H1 (cell line): ENCODE data around the gene FCGBP. TPM values are rescaled to one million over a fixed set of nuclear protein-coding genes. Genes with fewer than 3 reads are reported as not detected.

Experiments
- CTCF ChIA-PET: fragments of 300-600 bp; sonication (Branson Sonifier 250); formaldehyde crosslinking; loops from one replicate; lab custom pipeline; 2021; ENCODE audit not compliant: partially characterized antibody; lab: Charles Lee
- POLR2A ChIA-PET: fragments of 300-600 bp; sonication (Branson Sonifier 250); formaldehyde crosslinking; loops from one replicate; lab custom pipeline; 2021; ENCODE audit warnings: inconsistent platforms; ENCODE audit not compliant: partially characterized antibody; lab: Charles Lee
- DNase-seq, 2 experiments: peaks; one replicate each; pipeline versions ENCODE4 v3.0.0 to v3.0.0-alpha.2; 2010 to 2022; ENCODE audit warnings: low spot score in 2 of 2, low read depth in 1 of 2, mixed read lengths in 1 of 2
- FAIRE-seq: peaks from 2 replicates; lab custom pipeline; 2011; peaks lifted over from hg19 to GRCh38; lab: Jason Lieb, UNC
- H2AFZ ChIP-seq: 2 replicates; pipeline ENCODE4 v1.8.1; 2012; ENCODE audit warnings: low read length, inconsistent platforms
- H2AK5ac ChIP-seq: 2 replicates; pipeline ENCODE4 v1.6.1; 2013; ENCODE audit warnings: low read depth, low read length
- H2BK120ac ChIP-seq: replicated peaks from 2 replicates; pipeline ENCODE3; 2013; ENCODE audit warnings: low read depth, low read length, inconsistent platforms
- H2BK12ac ChIP-seq: 2 replicates; pipeline ENCODE4 v1.6.1; 2013; ENCODE audit warnings: low read depth, low read length
- H2BK15ac ChIP-seq: 2 replicates; pipeline ENCODE4 v1.6.1; 2013; ENCODE audit warnings: low read length
- H2BK20ac ChIP-seq: 2 replicates; pipeline ENCODE4 v1.6.1; 2013; ENCODE audit warnings: low read length
- H2BK5ac ChIP-seq: 2 replicates; pipeline ENCODE4 v1.6.1; 2013; ENCODE audit warnings: low read depth, low read length
- H3K14ac ChIP-seq: 2 replicates; pipeline ENCODE4 v1.6.1; 2013; ENCODE audit warnings: inconsistent platforms; ENCODE audit not compliant: insufficient read length
- H3K18ac ChIP-seq: 2 replicates; pipeline ENCODE4 v1.6.1; 2013; ENCODE audit warnings: low read length; ENCODE audit errors: extremely low read depth
- H3K23ac ChIP-seq: 2 replicates; pipeline ENCODE4 v1.6.1; 2013; ENCODE audit warnings: inconsistent platforms; ENCODE audit not compliant: insufficient read length
- H3K23me2 ChIP-seq: 2 replicates; pipeline ENCODE4 v1.6.1; 2013; ENCODE audit warnings: low read depth, low read length
- H3K27ac ChIP-seq: 2 replicates; pipeline ENCODE4 v1.6.1; 2011; ENCODE audit warnings: low read depth, low read length, inconsistent platforms
- H3K27me3 ChIP-seq, 4 experiments: replicated peaks in 1 of 4; 1 replicate in 1 of 4; 2 replicates in 3 of 4; pipeline versions ENCODE4 v1.6.1 to v1.8.1; 2011 to 2013; ENCODE audit warnings: low read length in 3 of 4, mild to moderate bottlenecking in 3 of 4, inconsistent platforms in 2 of 4, mixed read lengths in 2 of 4, moderate library complexity in 1 of 4; ENCODE audit not compliant: control insufficient read depth in 3 of 4, insufficient read depth in 3 of 4; ENCODE audit errors: extremely low read depth in 1 of 4
- H3K36me3 ChIP-seq, 4 experiments: 2 replicates each; pipeline versions ENCODE4 v1.6.1 to v1.8.1; 2011 to 2013; ENCODE audit warnings: mild to moderate bottlenecking in 4 of 4, low read length in 3 of 4, moderate library complexity in 2 of 4, control low read depth in 1 of 4, inconsistent platforms in 1 of 4; ENCODE audit not compliant: insufficient read depth in 4 of 4, control insufficient read depth in 2 of 4
- H3K4ac ChIP-seq: replicated peaks from 2 replicates; pipeline ENCODE3; 2013; ENCODE audit warnings: low read length, low read depth, mixed read lengths, inconsistent platforms; ENCODE audit not compliant: insufficient read length
- H3K4me1 ChIP-seq, 4 experiments: replicated peaks in 1 of 4; 1 replicate in 1 of 4; 2 replicates in 3 of 4; pipeline versions ENCODE4 v1.6.1 to v1.8.1; 2011 to 2013; ENCODE audit warnings: low read length in 3 of 4, inconsistent platforms in 2 of 4, mixed read lengths in 1 of 4; ENCODE audit not compliant: insufficient read depth in 4 of 4, control insufficient read depth in 3 of 4
- H3K4me2 ChIP-seq, 2 experiments: 2 replicates each; pipeline versions ENCODE4 v1.6.1 to v1.8.1; 2011 to 2013; ENCODE audit warnings: low read depth in 2 of 2, low read length in 2 of 2, control low read depth in 1 of 2, inconsistent platforms in 1 of 2, mild to moderate bottlenecking in 1 of 2; ENCODE audit not compliant: insufficient read depth in 1 of 2
- H3K4me3 ChIP-seq, 4 experiments: fragments of 200-600, 300-600 bp in 1 of 4; sonication (generic), shearing (Covaris generic), sonication (Bioruptor Twin) in 1 of 4; 2 replicates each; pipeline versions ENCODE4 v1.5.1 to v1.8.1; 2011 to 2016; ENCODE audit warnings: low read length in 4 of 4, low read depth in 3 of 4, control low read depth in 2 of 4, inconsistent platforms in 2 of 4, mild to moderate bottlenecking in 2 of 4, mixed read lengths in 1 of 4, moderate library complexity in 1 of 4; ENCODE audit not compliant: insufficient read depth in 2 of 4; ENCODE audit errors: extremely low read depth in 1 of 4
- H3K56ac ChIP-seq: replicated peaks from 2 replicates; pipeline ENCODE3; 2013; ENCODE audit warnings: low read depth, mild to moderate bottlenecking, mixed read lengths, low read length, inconsistent platforms; ENCODE audit not compliant: insufficient read length
- H3K79me1 ChIP-seq: 2 replicates; pipeline ENCODE4 v1.6.1; 2013; ENCODE audit warnings: low read depth, low read length, control low read depth
- H3K79me2 ChIP-seq, 2 experiments: 2 replicates each; pipeline versions ENCODE4 v1.6.1 to v1.8.1; 2012 to 2013; ENCODE audit warnings: low read length in 2 of 2, mild to moderate bottlenecking in 2 of 2, inconsistent platforms in 1 of 2; ENCODE audit not compliant: insufficient read depth in 2 of 2, control insufficient read depth in 1 of 2
- H3K9ac ChIP-seq, 4 experiments: replicated peaks in 1 of 4; 1 replicate in 1 of 4; 2 replicates in 3 of 4; pipeline versions ENCODE4 v1.6.1 to v1.8.1; 2011 to 2013; ENCODE audit warnings: low read depth in 3 of 4, low read length in 3 of 4, control low read depth in 2 of 4, mild to moderate bottlenecking in 2 of 4, moderate library complexity in 2 of 4, inconsistent platforms in 1 of 4; ENCODE audit errors: extremely low read depth in 1 of 4
- H3K9me3 ChIP-seq, 2 experiments: 2 replicates each; pipeline versions ENCODE4 v1.6.1 to v1.8.1; 2012 to 2013; ENCODE audit warnings: mild to moderate bottlenecking in 2 of 2, moderate library complexity in 2 of 2, control low read depth in 1 of 2, inconsistent platforms in 1 of 2, low read depth in 1 of 2, low read length in 1 of 2, mixed read lengths in 1 of 2; ENCODE audit not compliant: insufficient read depth in 2 of 2
- H4K20me1 ChIP-seq, 2 experiments: replicated peaks in 1 of 2; 2 replicates each; pipeline versions ENCODE3 to v1.8.1; 2011 to 2013; ENCODE audit warnings: inconsistent platforms in 2 of 2, low read length in 2 of 2, mild to moderate bottlenecking in 1 of 2; ENCODE audit not compliant: insufficient read depth in 2 of 2, control insufficient read depth in 1 of 2
- H4K5ac ChIP-seq: 2 replicates; pipeline ENCODE4 v1.6.1; 2013; ENCODE audit warnings: low read length, low read depth, mixed read lengths, inconsistent platforms; ENCODE audit not compliant: insufficient read length
- H4K8ac ChIP-seq: 2 replicates; pipeline ENCODE4 v1.8.0; 2013; ENCODE audit warnings: mild to moderate bottlenecking, moderate library complexity, low read length, inconsistent platforms; ENCODE audit not compliant: insufficient read depth; ENCODE audit errors: extremely low read depth
- H4K91ac ChIP-seq: replicated peaks from 2 replicates; pipeline ENCODE3; 2013; ENCODE audit warnings: low read length, mixed read lengths, inconsistent platforms; ENCODE audit not compliant: insufficient read length
- CBX8 ChIP-seq: fragments of 300-800, 300-1000 bp; sonication (generic); IDR thresholded peaks from 2 replicates; pipeline ENCODE4 v1.7.1; 2016; ENCODE audit warnings: low read depth, low read length, borderline replicate concordance
- CHD2 ChIP-seq: IDR thresholded peaks from 2 replicates; pipeline ENCODE4 v1.6.1; 2012; ENCODE audit warnings: low read length, improper control_type of control experiment
- CTCF ChIP-seq, 3 experiments: IDR thresholded peaks; 1 replicate in 2 of 3; 2 replicates in 1 of 3; pipeline versions ENCODE4 v1.5.1 to v1.6.1; 2011; ENCODE audit warnings: low read length in 3 of 3, mild to moderate bottlenecking in 3 of 3, inconsistent platforms in 2 of 3, low read depth in 1 of 3, moderate library complexity in 1 of 3; ENCODE audit not compliant: insufficient read depth in 1 of 3; ENCODE audit errors: control extremely low read depth in 1 of 3
- EZH2 ChIP-seq: fragments of 200-600 bp; sonication (generic); IDR thresholded peaks from 2 replicates; pipeline ENCODE4 v1.7.1; 2012; ENCODE audit warnings: low read depth, mild to moderate bottlenecking, moderate library complexity, low read length, inconsistent platforms; ENCODE audit not compliant: severe bottlenecking
- KDM5A ChIP-seq: fragments of 200-600 bp; IDR thresholded peaks from 2 replicates; pipeline ENCODE4 v1.7.1; 2012; ENCODE audit warnings: mild to moderate bottlenecking, low read length, inconsistent platforms, mixed read lengths
- RBBP5 ChIP-seq: IDR thresholded peaks from 2 replicates; pipeline ENCODE4 v1.7.1; 2012; ENCODE audit warnings: low read depth, mild to moderate bottlenecking, inconsistent platforms, low read length, moderate library complexity, borderline replicate concordance
- SP1 ChIP-seq: IDR thresholded peaks from 2 replicates; pipeline ENCODE4 v1.6.1; 2011; ENCODE audit warnings: low read depth, low read length
- WGBS, 2 experiments: shearing (Covaris generic) in 1 of 2; methylation state at CpG; one replicate each; pipeline versions ENCODE4 v1.1.6 to v1.1.7; 2013 to 2015; ENCODE audit warnings: low lambda C conversion rate in 2 of 2, mixed read lengths in 2 of 2, inconsistent platforms in 1 of 2, low coverage in 1 of 2, missing lambda C conversion rate in 1 of 2; ENCODE audit not compliant: insufficient replicate concordance in 2 of 2, insufficient coverage in 1 of 2, insufficient read length in 1 of 2; ENCODE audit errors: extremely low coverage in 1 of 2, missing lambda C conversion rate in 1 of 2; 5-methylcytosine and 5-hydroxymethylcytosine counted together
- polyA plus RNA-seq, 7 experiments: library from polyadenylated mRNA; depleted of rRNA in 3 of 7; stranded (reverse) in 5 of 7; unstranded in 2 of 7; fragments of >200 nt in 5 of 7; fragments of 200-250 nt in 2 of 7; gene quantifications; 1 replicate in 5 of 7; 2 replicates in 1 of 7; 4 replicates in 1 of 7; pipeline versions ENCODE4 v1.2.1 to v1.2.3, GENCODE V29; 2011 to 2013; ENCODE audit warnings: missing spikeins in 2 of 7, mixed read lengths in 2 of 7
- total RNA-seq: library from RNA; stranded (reverse); fragmentation: NEBNext Ultra II Directional; extraction: Animal tissue kit (Norgen Biotek cat#: 25700); gene quantifications from 2 replicates; pipeline ENCODE4 v1.2.1, GENCODE V29; 2021
- TF ChIP-seq, protein P1 (sequence below): IDR thresholded peaks from 2 replicates; pipeline ENCODE4 v1.6.1; 2011; ENCODE audit warnings: low read length, improper control_type of control experiment

The FCGBP gene
- total and polyA plus RNA-seq, 2 of the 8 experiments (the other 6 are each of a cell fraction or from before 2014, with no cell fraction given), result 1.1 to 3.1 TPM

DNA sequence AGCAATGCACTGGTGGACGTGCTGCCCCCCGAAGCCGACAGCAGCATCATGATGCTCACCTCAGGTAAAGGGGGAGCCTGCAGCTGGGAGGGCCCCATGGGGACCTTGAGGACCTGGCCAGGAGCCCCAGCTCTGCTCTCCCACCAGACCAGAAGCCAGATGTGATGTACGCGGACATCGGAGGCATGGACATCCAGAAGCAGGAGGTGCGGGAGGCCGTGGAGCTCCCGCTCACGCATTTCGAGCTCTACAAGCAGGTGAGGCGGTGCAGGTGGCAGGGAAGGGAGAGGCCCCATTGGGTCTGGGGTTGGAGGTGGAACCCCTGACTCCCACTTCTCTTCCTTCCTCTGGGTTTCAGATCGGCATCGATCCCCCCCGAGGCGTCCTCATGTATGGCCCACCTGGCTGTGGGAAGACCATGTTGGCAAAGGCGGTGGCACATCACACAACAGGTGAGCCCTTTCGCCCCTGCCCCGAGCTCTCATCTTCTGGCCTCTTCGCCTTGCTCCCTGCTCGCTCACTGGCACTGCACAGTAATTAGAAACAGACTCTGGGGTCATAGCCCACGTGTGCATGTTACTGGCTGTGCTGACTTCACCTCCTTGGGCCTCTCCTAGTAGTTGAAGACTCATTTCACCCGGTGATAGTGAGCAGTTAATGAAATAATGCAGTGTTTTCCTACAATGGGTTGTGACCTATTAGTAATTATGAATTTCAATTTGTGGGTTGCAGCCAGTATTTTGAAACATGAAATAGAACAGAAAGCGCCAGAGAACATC is 40.1 kb upstream of the FCGBP start:
- Histone ChIP-seq H3K23me2 (peaks cover 5% of the 10 kb centered on the region), H3K4me3 (no peak overlapping the region), H3K23ac (no peak overlapping the region), H3K27me3 (no peaks in the 10 kb centered on the region), H2BK20ac (no peak overlapping the region), H3K79me1 (peaks cover 6% of the 10 kb centered on the region; the same call in 1 of the 2 replicates), H2BK15ac (no peak overlapping the region), H3K4me2 (no peak overlapping the region), H2AFZ (no peak overlapping the region), H3K79me2 (peaks cover 3 to 21% of the 10 kb centered on the region in 2 experiments; a peak in 3 of 4 replicates), H4K91ac (no peak overlapping the region), H2BK120ac (no peak overlapping the region), H4K20me1 (peaks cover 2 to 10% of the 10 kb centered on the region in 2 experiments), H3K14ac (no peak overlapping the region), H3K18ac (no peak overlapping the region), H4K5ac (no peak overlapping the region), H2BK5ac (no peak overlapping the region), H3K9ac (no peak overlapping the region), H4K8ac (no peak overlapping the region), H3K4ac (no peak overlapping the region), H3K4me1 (peaks cover 0 to 2% (median 0%) of the 10 kb centered on the region in 4 experiments; a peak in 1 of 7 replicates), H3K27ac (no peak overlapping the region), H2AK5ac (no peak overlapping the region), H3K9me3 (no peaks in the 10 kb centered on the region), H3K56ac (no peak overlapping the region), H3K36me3 (peaks cover 25 to 57% (median 37%) of the 10 kb centered on the region in 4 experiments), H2BK12ac (no peak overlapping the region)
- DNase-seq, result no peak
- ChIA-PET CTCF (interaction anchor here (0.9 kb wide), 1 partner anchor 129 kb away, joined by 3 read pairs; no protein-coding TSS in a partner anchor), POLR2A (interaction anchor here (0.6 to 0.9 kb wide), 2 partner anchors 32 to 60 kb away, joined by 3 read pairs; no protein-coding TSS in a partner anchor)
- FAIRE-seq, result no peak
- WGBS, 2 experiments, result 96% methylated on average over 19 of the region's 24 CpGs; no CpG with 5 or more reads in 1 of the 2 experiments
- no peak for TF ChIP-seq EZH2
- TF ChIP-seq SP1, result no peak
- no peak for TF ChIP-seq CTCF (IDR thresholded peaks at IDR 0.05; ENCODE audit: control extremely low read depth in 1 of 3, insufficient read depth in 1 of 3, low read depth in 1 of 3, low read length in 3 of 3)
- no peak for TF ChIP-seq CHD2
- TF ChIP-seq, protein P1, sequence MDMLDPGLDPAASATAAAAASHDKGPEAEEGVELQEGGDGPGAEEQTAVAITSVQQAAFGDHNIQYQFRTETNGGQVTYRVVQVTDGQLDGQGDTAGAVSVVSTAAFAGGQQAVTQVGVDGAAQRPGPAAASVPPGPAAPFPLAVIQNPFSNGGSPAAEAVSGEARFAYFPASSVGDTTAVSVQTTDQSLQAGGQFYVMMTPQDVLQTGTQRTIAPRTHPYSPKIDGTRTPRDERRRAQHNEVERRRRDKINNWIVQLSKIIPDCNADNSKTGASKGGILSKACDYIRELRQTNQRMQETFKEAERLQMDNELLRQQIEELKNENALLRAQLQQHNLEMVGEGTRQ, result no peak
- no peak for TF ChIP-seq RBBP5
- TF ChIP-seq KDM5A, result no peak
- no peak for TF ChIP-seq CBX8
